Thyroid gland (tissue), 4 donors: ENCODE data around the gene FGF8.

Experiments
- CTCF ChIP-seq, 6 experiments: fragments of 200-600 bp in 3 of 6; fragments of 450-650 bp in 3 of 6; sonication (generic) in 3 of 6; IDR thresholded peaks; one replicate each; pipeline ENCODE4 v1.5.1; 2016 to 2019; ENCODE audit warnings: antibody characterized with exemption in 6 of 6, mild to moderate bottlenecking in 2 of 6, inconsistent platforms in 1 of 6, moderate library complexity in 1 of 6
- POLR2A ChIP-seq, 2 donors: fragments of 450-650 bp; IDR thresholded peaks; one replicate each; pipeline ENCODE4 v1.6.1; 2017; ENCODE audit warnings: antibody characterized with exemption in 2 of 2, mild to moderate bottlenecking in 2 of 2, moderate library complexity in 1 of 2

GRCh38 chr10:101721806-101722205, 54.1 kb downstream of the FGF8 start:
- TF ChIP-seq CTCF (IDR thresholded peaks at IDR 0.05) (no peak), POLR2A (IDR thresholded peaks at IDR 0.05) (no peak)
